GM23338 (cell line): Measurements from ENCODE around the gene TMEM145. TPM values are rescaled to one million over a fixed set of nuclear protein-coding genes. Genes with fewer than 3 reads are reported as not detected.

Source experiments
- ATAC-seq: fragments of 200-7000 bp; cut with Tn5 transposase; 3 replicates; pipeline ENCODE4 v1.9.1; 2020
- DNase-seq: peaks from one replicate; pipeline ENCODE4 v3.0.0-alpha.2; 2015; ENCODE audit warnings: low spot score
- H2AFZ ChIP-seq: fragments of 200-600 bp; sonication (generic); 2 replicates; pipeline ENCODE4 v1.8.0; 2016; ENCODE audit warnings: antibody characterized with exemption, mild to moderate bottlenecking, moderate library complexity
- H3F3A ChIP-seq: fragments of 200-600 bp; sonication (generic); replicated peaks from 2 replicates; pipeline ENCODE4 v1.8.0; 2017; ENCODE audit warnings: antibody characterized with exemption, mixed run types, low read depth
- H3K27ac ChIP-seq: fragments of 200-600 bp; sonication (generic); 2 replicates; pipeline ENCODE4 v1.6.1; 2016; ENCODE audit warnings: low read depth
- H3K27me3 ChIP-seq: fragments of 200-600 bp; sonication (generic); 2 replicates; pipeline ENCODE4 v1.8.0; 2016; ENCODE audit warnings: mild to moderate bottlenecking, mixed run types, moderate library complexity; ENCODE audit not compliant: insufficient read depth
- H3K36me3 ChIP-seq: fragments of 200-600 bp; sonication (generic); 2 replicates; pipeline ENCODE4 v1.8.0; 2016; ENCODE audit warnings: mild to moderate bottlenecking; ENCODE audit not compliant: insufficient read depth
- H3K4me1 ChIP-seq: fragments of 200-600 bp; sonication (generic); 2 replicates; pipeline ENCODE4 v1.8.0; 2016; ENCODE audit warnings: mild to moderate bottlenecking, moderate library complexity; ENCODE audit not compliant: insufficient read depth
- H3K4me2 ChIP-seq: fragments of 200-600 bp; sonication (generic); 2 replicates; pipeline ENCODE4 v1.7.1; 2017; ENCODE audit warnings: mixed run types
- H3K4me3 ChIP-seq: fragments of 200-600 bp; sonication (generic); 2 replicates; pipeline ENCODE4 v1.6.1; 2016; ENCODE audit warnings: mixed run types
- H3K79me2 ChIP-seq: fragments of 200-600 bp; sonication (generic); replicated peaks from 2 replicates; pipeline ENCODE4 v1.8.0; 2017; ENCODE audit warnings: mild to moderate bottlenecking; ENCODE audit not compliant: insufficient read depth
- H3K9me2 ChIP-seq: fragments of 200-600 bp; sonication (generic); 2 replicates; pipeline ENCODE4 v1.8.0; 2017; ENCODE audit not compliant: insufficient read depth
- H4K20me1 ChIP-seq: fragments of 200-600 bp; sonication (generic); replicated peaks from 2 replicates; pipeline ENCODE4 v1.8.0; 2017; ENCODE audit warnings: mild to moderate bottlenecking; ENCODE audit not compliant: insufficient read depth
- H3K27ac Mint-ChIP-seq: 2 replicates; pipeline ENCODE4 v1.8.0; 2020; ENCODE audit warnings: inconsistent platforms, mild to moderate bottlenecking, moderate library complexity, mixed read lengths
- H3K27me3 Mint-ChIP-seq: 3 replicates; pipeline ENCODE4 v1.8.0; 2022; ENCODE audit warnings: low read depth, mild to moderate bottlenecking, moderate library complexity, mixed read lengths, inconsistent platforms; ENCODE audit not compliant: insufficient read depth, poor library complexity
- H3K36me3 Mint-ChIP-seq: 3 replicates; pipeline ENCODE4 v1.8.0; 2021; ENCODE audit warnings: low read depth, mild to moderate bottlenecking, inconsistent platforms, moderate library complexity, mixed read lengths
- H3K4me1 Mint-ChIP-seq: 3 replicates; pipeline ENCODE4 v1.8.0; 2020; ENCODE audit warnings: mild to moderate bottlenecking, inconsistent platforms, mixed read lengths
- H3K4me3 Mint-ChIP-seq: 3 replicates; pipeline ENCODE4 v1.8.0; 2021; ENCODE audit warnings: moderate library complexity, mild to moderate bottlenecking, inconsistent platforms, mixed read lengths
- H3K9me3 Mint-ChIP-seq: 3 replicates; pipeline ENCODE4 v1.8.0; 2020; ENCODE audit warnings: moderate library complexity, mild to moderate bottlenecking, inconsistent platforms, mixed read lengths
- CREB1 ChIP-seq: fragments of 250-450 bp; sonication (Bioruptor Pico); IDR thresholded peaks from 2 replicates; pipeline ENCODE4 v1.5.0; 2020; ENCODE audit warnings: low read depth, mild to moderate bottlenecking, moderate library complexity
- EZH2phosphoT487 ChIP-seq: fragments of 200-600 bp; sonication (generic); IDR thresholded peaks from one replicate; pipeline ENCODE4 v1.8.1; 2018; ENCODE audit warnings: antibody characterized with exemption; ENCODE audit not compliant: unreplicated experiment
- NANOG ChIP-seq: IDR thresholded peaks from 2 replicates; pipeline ENCODE4 v1.6.1; 2016; ENCODE audit warnings: antibody characterized with exemption, borderline replicate concordance
- POLR2AphosphoS5 ChIP-seq: IDR thresholded peaks from 2 replicates; pipeline ENCODE4 v1.6.1; 2016; ENCODE audit warnings: antibody characterized with exemption, low read depth
- STAT1 ChIP-seq: IDR thresholded peaks from one replicate; pipeline ENCODE4 v1.6.1; 2016; ENCODE audit warnings: antibody characterized with exemption; ENCODE audit not compliant: unreplicated experiment
- ZNF331 ChIP-seq: fragments of 250-450 bp; sonication (Bioruptor Pico); IDR thresholded peaks from 2 replicates; pipeline ENCODE4 v1.5.0; 2020; ENCODE audit warnings: low read depth, mild to moderate bottlenecking, moderate library complexity
- polyA plus RNA-seq: library from polyadenylated mRNA; unstranded; fragments of >200 nt; fragmentation: Nextera tagmentation; extraction: Ambion mirVana; gene quantifications from 2 replicates; pipeline ENCODE4 v1.2.1, GENCODE V29; 2016
- total RNA-seq: library from RNA; depleted of rRNA; stranded (reverse); fragments of >200 nt; shearing (Covaris generic); gene quantifications from 2 replicates; pipeline ENCODE4 v1.2.3, GENCODE V29; 2014
- TF ChIP-seq, protein P1 (sequence below): fragments of 250-450 bp; sonication (Bioruptor Pico); IDR thresholded peaks from 2 replicates; pipeline ENCODE4 v1.5.0; 2020; ENCODE audit warnings: mild to moderate bottlenecking, moderate library complexity
- TF ChIP-seq, protein P2 (sequence below): IDR thresholded peaks from 2 replicates; pipeline ENCODE4 v1.6.1; 2016; ENCODE audit warnings: antibody characterized with exemption

The TMEM145 gene
- total and polyA plus RNA-seq, 2 experiments from 2014 or later, result 1.9 to 5.4 TPM

DNA sequence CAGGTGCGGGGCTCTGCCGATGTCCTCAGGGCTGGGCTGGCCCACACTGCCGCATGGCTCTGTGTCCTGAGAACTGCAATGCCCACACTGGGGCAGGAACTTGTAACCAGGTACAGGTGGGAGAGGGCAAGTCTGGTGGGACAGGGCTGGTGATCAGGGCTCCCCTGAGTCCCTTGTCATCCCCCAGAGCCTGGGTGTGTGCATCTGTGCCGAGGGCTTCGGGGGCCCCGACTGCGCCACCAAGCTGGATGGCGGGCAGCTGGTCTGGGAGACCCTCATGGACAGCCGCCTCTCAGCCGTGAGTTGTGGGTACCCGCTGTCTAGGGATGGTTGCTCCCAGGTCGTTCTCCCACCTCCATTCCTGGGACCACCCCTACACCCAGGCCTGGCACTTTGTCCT lies 42.8 kb downstream of the TMEM145 start:
- peaks cover 3% of the 10 kb centered on the region; the same call in 2 of the 3 replicates for H3K9me3 Mint-ChIP-seq
- Histone ChIP-seq H3K79me2 (no peaks in the 10 kb centered on the region), H4K20me1 (no peaks in the 10 kb centered on the region), H3K36me3 (no peaks in the 10 kb centered on the region), H3K4me3 (no peak overlapping the region), H3K27ac (no peak overlapping the region), H3K9me2 (no peaks in the 10 kb centered on the region), H3K4me1 (no peaks in the 10 kb centered on the region; the same call in 1 of the 2 replicates), H3F3A (no peaks in the 10 kb centered on the region), H3K27me3 (no peaks in the 10 kb centered on the region), H3K4me2 (no peak overlapping the region), H2AFZ (no peak overlapping the region)
- peaks cover 9% of the 10 kb centered on the region for H3K27me3 Mint-ChIP-seq
- no peak for TF ChIP-seq CREB1 (CRISPR knock-in tag)
- TF ChIP-seq STAT1, result no peak
- TF ChIP-seq ZNF331, result no peak
- TF ChIP-seq EZH2phosphoT487, result no peak
- no peak for TF ChIP-seq POLR2AphosphoS5
- no peak for TF ChIP-seq NANOG
- TF ChIP-seq, protein P1, sequence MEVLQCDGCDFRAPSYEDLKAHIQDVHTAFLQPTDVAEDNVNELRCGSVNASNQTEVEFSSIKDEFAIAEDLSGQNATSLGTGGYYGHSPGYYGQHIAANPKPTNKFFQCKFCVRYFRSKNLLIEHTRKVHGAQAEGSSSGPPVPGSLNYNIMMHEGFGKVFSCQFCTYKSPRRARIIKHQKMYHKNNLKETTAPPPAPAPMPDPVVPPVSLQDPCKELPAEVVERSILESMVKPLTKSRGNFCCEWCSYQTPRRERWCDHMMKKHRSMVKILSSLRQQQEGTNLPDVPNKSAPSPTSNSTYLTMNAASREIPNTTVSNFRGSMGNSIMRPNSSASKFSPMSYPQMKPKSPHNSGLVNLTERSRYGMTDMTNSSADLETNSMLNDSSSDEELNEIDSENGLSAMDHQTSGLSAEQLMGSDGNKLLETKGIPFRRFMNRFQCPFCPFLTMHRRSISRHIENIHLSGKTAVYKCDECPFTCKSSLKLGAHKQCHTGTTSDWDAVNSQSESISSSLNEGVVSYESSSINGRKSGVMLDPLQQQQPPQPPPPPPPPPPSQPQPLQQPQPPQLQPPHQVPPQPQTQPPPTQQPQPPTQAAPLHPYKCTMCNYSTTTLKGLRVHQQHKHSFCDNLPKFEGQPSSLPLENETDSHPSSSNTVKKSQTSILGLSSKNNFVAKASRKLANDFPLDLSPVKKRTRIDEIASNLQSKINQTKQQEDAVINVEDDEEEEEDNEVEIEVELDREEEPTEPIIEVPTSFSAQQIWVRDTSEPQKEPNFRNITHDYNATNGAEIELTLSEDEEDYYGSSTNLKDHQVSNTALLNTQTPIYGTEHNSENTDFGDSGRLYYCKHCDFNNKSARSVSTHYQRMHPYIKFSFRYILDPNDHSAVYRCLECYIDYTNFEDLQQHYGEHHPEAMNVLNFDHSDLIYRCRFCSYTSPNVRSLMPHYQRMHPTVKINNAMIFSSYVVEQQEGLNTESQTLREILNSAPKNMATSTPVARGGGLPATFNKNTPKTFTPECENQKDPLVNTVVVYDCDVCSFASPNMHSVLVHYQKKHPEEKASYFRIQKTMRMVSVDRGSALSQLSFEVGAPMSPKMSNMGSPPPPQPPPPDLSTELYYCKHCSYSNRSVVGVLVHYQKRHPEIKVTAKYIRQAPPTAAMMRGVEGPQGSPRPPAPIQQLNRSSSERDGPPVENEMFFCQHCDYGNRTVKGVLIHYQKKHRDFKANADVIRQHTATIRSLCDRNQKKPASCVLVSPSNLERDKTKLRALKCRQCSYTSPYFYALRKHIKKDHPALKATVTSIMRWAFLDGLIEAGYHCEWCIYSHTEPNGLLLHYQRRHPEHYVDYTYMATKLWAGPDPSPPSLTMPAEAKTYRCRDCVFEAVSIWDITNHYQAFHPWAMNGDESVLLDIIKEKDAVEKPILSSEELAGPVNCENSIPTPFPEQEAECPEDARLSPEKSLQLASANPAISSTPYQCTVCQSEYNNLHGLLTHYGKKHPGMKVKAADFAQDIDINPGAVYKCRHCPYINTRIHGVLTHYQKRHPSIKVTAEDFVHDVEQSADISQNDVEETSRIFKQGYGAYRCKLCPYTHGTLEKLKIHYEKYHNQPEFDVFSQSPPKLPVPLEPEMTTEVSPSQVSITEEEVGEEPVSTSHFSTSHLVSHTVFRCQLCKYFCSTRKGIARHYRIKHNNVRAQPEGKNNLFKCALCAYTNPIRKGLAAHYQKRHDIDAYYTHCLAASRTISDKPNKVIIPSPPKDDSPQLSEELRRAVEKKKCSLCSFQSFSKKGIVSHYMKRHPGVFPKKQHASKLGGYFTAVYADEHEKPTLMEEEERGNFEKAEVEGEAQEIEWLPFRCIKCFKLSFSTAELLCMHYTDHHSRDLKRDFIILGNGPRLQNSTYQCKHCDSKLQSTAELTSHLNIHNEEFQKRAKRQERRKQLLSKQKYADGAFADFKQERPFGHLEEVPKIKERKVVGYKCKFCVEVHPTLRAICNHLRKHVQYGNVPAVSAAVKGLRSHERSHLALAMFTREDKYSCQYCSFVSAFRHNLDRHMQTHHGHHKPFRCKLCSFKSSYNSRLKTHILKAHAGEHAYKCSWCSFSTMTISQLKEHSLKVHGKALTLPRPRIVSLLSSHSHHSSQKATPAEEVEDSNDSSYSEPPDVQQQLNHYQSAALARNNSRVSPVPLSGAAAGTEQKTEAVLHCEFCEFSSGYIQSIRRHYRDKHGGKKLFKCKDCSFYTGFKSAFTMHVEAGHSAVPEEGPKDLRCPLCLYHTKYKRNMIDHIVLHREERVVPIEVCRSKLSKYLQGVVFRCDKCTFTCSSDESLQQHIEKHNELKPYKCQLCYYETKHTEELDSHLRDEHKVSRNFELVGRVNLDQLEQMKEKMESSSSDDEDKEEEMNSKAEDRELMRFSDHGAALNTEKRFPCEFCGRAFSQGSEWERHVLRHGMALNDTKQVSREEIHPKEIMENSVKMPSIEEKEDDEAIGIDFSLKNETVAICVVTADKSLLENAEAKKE (CRISPR knock-in tag), result no peak
- TF ChIP-seq, protein P2, sequence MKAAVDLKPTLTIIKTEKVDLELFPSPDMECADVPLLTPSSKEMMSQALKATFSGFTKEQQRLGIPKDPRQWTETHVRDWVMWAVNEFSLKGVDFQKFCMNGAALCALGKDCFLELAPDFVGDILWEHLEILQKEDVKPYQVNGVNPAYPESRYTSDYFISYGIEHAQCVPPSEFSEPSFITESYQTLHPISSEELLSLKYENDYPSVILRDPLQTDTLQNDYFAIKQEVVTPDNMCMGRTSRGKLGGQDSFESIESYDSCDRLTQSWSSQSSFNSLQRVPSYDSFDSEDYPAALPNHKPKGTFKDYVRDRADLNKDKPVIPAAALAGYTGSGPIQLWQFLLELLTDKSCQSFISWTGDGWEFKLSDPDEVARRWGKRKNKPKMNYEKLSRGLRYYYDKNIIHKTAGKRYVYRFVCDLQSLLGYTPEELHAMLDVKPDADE, result no peak
- H3K4me3 Mint-ChIP-seq, result no peak overlapping the region
- ATAC-seq (no peak), DNase-seq (no peak)
- H3K4me1 Mint-ChIP-seq, result peaks cover 17% of the 10 kb centered on the region
- H3K36me3 Mint-ChIP-seq, result peaks cover 21% of the 10 kb centered on the region
- no peak overlapping the region for H3K27ac Mint-ChIP-seq
